ENCODE measurements around the gene DNAH10.

DNAH10 gene

GRCh38 chr12:123762715-123763052 is 583 bp downstream of the DNAH10 start:
- H3F3A ChIP-seq (ENCODE audit: insufficient read depth, low read length), result no peaks in the 10 kb centered on the region; the same call in 1 of the 2 replicates
- no peak overlapping the region for H3K27ac ChIP-seq (ENCODE audit: low read depth, low read length, poor library complexity, severe bottlenecking)
- no peak overlapping the region for H3K9ac ChIP-seq (ENCODE audit: low read length)
- H3K27me3 ChIP-seq (ENCODE audit: insufficient read depth, low read length), result no peaks in the 10 kb centered on the region
- H3K4me3 ChIP-seq (ENCODE audit: low read depth, low read length, poor library complexity, severe bottlenecking), result peak overlapping the region; percentile 56
- H3K9me3 ChIP-seq (ENCODE audit: low read length), result no peaks in the 10 kb centered on the region
- no peak for TF ChIP-seq CTCF (IDR thresholded peaks at IDR 0.05; ENCODE audit: low read length)
- no peak for TF ChIP-seq EZH2 (IDR thresholded peaks at IDR 0.05; ENCODE audit: borderline replicate concordance, low read length)
- H3K4me1 ChIP-seq (ENCODE audit: insufficient read depth, low read length, severe bottlenecking), result peaks cover 20% of the 10 kb centered on the region
- no peaks in the 10 kb centered on the region for H4K20me1 ChIP-seq (ENCODE audit: insufficient read depth, low read length)
- peaks cover 20% of the 10 kb centered on the region for H3K36me3 ChIP-seq (ENCODE audit: insufficient read depth, low read length)
- H3K4me2 ChIP-seq (ENCODE audit: low read length), result peak overlapping the region; percentile 72; the same call in 1 of the 2 replicates
- H2AFZ ChIP-seq (ENCODE audit: low read length), result no peak overlapping the region
- H3K9me2 ChIP-seq (ENCODE audit: low read depth, low read length), result no peaks in the 10 kb centered on the region
- H3K79me2 ChIP-seq (ENCODE audit: insufficient read depth, low read length), result no peaks in the 10 kb centered on the region

- H3K4me3 ChIP-seq (ENCODE audit: low read depth, low read length, poor library complexity, severe bottlenecking), result no peak overlapping the region
- H3K4me1 ChIP-seq (ENCODE audit: insufficient read depth, low read length, severe bottlenecking), result peaks cover 20% of the 10 kb centered on the region
- no peaks in the 10 kb centered on the region for H4K20me1 ChIP-seq (ENCODE audit: insufficient read depth, low read length)
- H3K27me3 ChIP-seq (ENCODE audit: insufficient read depth, low read length), result no peaks in the 10 kb centered on the region
- no peaks in the 10 kb centered on the region for H3K79me2 ChIP-seq (ENCODE audit: insufficient read depth, low read length)
- no peaks in the 10 kb centered on the region; the same call in 1 of the 2 replicates for H3F3A ChIP-seq (ENCODE audit: insufficient read depth, low read length)
- no peaks in the 10 kb centered on the region for H3K9me2 ChIP-seq (ENCODE audit: low read depth, low read length)
- no peak overlapping the region for H3K27ac ChIP-seq (ENCODE audit: low read depth, low read length, poor library complexity, severe bottlenecking)
- H3K4me2 ChIP-seq (ENCODE audit: low read length), result no peak overlapping the region; the same call in 1 of the 2 replicates
- no peak overlapping the region for H3K9ac ChIP-seq (ENCODE audit: low read length)
- H2AFZ ChIP-seq (ENCODE audit: low read length), result no peak overlapping the region
- TF ChIP-seq CTCF (IDR thresholded peaks at IDR 0.05; ENCODE audit: low read length) (no peak), EZH2 (IDR thresholded peaks at IDR 0.05; ENCODE audit: borderline replicate concordance, low read length) (no peak)
- H3K9me3 ChIP-seq (ENCODE audit: low read length), result no peaks in the 10 kb centered on the region
- H3K36me3 ChIP-seq (ENCODE audit: insufficient read depth, low read length), result peaks cover 16% of the 10 kb centered on the region
Measured at GRCh38 chr12:123763093-123763492, 992 bp downstream of the DNAH10 start.

- Histone ChIP-seq H3K9ac (ENCODE audit: low read length) (no peak overlapping the region), H3K27ac (ENCODE audit: low read depth, low read length, poor library complexity, severe bottlenecking) (no peak overlapping the region), H3K4me3 (ENCODE audit: low read depth, low read length, poor library complexity, severe bottlenecking) (no peak overlapping the region), H3K4me1 (ENCODE audit: insufficient read depth, low read length, severe bottlenecking) (peaks cover 20% of the 10 kb centered on the region), H3K79me2 (ENCODE audit: insufficient read depth, low read length) (no peaks in the 10 kb centered on the region), H3F3A (ENCODE audit: insufficient read depth, low read length) (no peaks in the 10 kb centered on the region), H3K9me2 (ENCODE audit: low read depth, low read length) (no peaks in the 10 kb centered on the region), H3K4me2 (ENCODE audit: low read length) (no peak overlapping the region), H4K20me1 (ENCODE audit: insufficient read depth, low read length) (no peaks in the 10 kb centered on the region), H2AFZ (ENCODE audit: low read length) (no peak overlapping the region), H3K27me3 (ENCODE audit: insufficient read depth, low read length) (no peaks in the 10 kb centered on the region; the same call in 1 of the 2 replicates), H3K9me3 (ENCODE audit: low read length) (no peaks in the 10 kb centered on the region), H3K36me3 (ENCODE audit: insufficient read depth, low read length) (peaks cover 8% of the 10 kb centered on the region; the same call in 1 of the 2 replicates)
- no peak for TF ChIP-seq CTCF (IDR thresholded peaks at IDR 0.05; ENCODE audit: low read length)
Measured at GRCh38 chr12:123764109-123764508, 2.0 kb downstream of the DNAH10 start.
